AG09309 (cell line): ENCODE data around the gene IMMP2L.

Experiments used
- DNase-seq: peaks from one replicate; pipeline ENCODE4 v3.0.0-alpha.2; 2010; ENCODE audit warnings: low read depth
- H3K4me3 ChIP-seq: 2 replicates; pipeline ENCODE4 v1.5.1; 2011; ENCODE audit warnings: mild to moderate bottlenecking, low read depth, low read length, moderate library complexity; ENCODE audit not compliant: control insufficient read depth
- CTCF ChIP-seq: IDR thresholded peaks from 2 replicates; pipeline ENCODE4 v1.5.1; 2011; ENCODE audit warnings: mild to moderate bottlenecking, low read depth, low read length, inconsistent platforms; ENCODE audit not compliant: insufficient read depth, control insufficient read depth; ENCODE audit errors: missing control alignments

Gene IMMP2L

DNA sequence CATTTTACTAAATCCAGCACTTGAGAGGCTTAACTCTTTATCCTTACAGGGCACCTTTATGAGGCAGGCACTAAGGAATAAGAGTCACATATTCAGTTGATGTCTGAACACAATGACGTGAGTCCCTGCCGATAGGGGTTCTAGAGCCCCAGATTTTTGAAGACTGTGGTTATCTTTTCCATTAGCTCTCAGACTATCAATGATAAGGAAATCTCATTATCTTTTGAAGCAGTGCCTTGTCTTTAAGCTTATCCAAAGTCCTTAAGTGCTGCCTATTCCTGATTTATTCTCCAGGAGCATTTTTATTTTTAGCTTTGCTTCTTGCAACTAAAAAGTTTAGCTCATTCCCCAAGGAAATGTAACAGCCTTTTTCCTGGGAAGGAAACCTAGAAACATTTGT, 915.5 kb downstream of the IMMP2L start:
- no peak for TF ChIP-seq CTCF
- DNase-seq, result no peak
- no peak overlapping the region for H3K4me3 ChIP-seq

- H3K4me3 ChIP-seq, result no peak overlapping the region
- no peak for TF ChIP-seq CTCF
- DNase-seq, result no peak
Measured at GRCh38 chr7:110645616-110646015, 916.7 kb downstream of the IMMP2L start.

DNA sequence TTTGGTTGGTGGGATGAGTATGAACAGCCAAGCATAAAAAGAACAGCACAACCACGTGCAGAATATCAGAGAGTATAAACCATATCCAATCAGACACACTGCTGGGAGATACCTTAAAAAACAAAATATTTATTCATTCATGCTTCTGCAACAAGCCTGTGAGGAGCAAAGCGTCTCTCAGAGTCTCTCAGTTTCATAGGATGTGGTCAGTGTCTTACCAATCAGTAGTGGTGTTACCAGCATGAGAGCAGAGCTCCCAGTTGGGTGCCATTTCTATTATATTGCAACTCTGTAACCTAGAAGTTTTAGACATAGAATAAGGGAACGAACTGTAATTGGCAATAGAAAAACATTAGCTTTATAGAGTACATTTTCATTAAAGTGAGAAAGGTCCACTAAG, 917.2 kb downstream of the IMMP2L start:
- DNase-seq, result no peak
- H3K4me3 ChIP-seq, result no peak overlapping the region
- no peak for TF ChIP-seq CTCF

DNA sequence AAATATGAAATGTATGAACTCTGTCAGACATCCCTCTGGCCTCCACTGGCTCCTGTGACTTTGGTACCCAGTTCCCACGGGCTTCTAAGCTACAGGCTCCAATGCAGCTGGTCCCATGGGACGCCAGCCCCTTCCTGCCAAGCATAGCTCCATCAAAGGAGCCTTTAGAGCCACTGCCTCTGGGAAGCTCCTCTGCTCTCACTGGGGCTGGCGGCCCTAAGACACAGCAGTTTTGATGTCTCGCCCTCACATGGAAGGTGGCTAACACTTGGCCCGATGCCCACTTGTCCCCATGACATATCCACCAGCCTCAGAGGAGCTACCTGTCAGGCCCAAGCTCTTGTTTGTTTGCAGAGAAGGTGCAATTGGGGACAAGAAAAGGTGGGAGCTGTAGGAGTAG, 925.0 kb downstream of the IMMP2L start:
- H3K4me3 ChIP-seq, result no peak overlapping the region
- no peak for TF ChIP-seq CTCF
- no peak for DNase-seq

- no peak for TF ChIP-seq CTCF
Measured at GRCh38 chr7:110633313-110633712, 929.0 kb downstream of the IMMP2L start.

GRCh38 chr7:110626414-110626813, 935.9 kb downstream of the IMMP2L start:
- no peak for DNase-seq
- no peak for TF ChIP-seq CTCF
- H3K4me3 ChIP-seq, result no peak overlapping the region

More at GRCh38 chr7:110633313-110633712, 929.0 kb downstream of the IMMP2L start:
- DNase-seq, result no peak
- no peak overlapping the region for H3K4me3 ChIP-seq

DNA sequence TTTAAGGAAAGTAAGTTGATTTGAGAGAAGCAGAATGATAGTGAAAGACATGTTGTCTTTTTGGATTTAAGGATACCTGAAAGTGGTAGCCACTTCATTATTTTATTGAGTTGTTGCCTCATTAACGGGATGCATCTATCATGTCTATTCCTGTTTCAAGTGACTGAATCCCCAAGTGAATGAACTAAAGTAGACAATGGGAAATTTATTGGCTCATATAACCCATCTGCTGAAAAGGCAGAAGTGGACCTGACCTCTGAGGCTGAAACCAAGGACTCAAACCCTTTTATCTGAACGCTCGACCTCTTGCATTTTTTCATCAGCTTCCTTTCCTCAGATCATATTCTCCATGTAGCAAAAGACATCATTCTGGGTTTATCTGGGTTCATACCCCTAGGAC, 937.0 kb downstream of the IMMP2L start:
- no peak for TF ChIP-seq CTCF
- no peak overlapping the region for H3K4me3 ChIP-seq
- DNase-seq, result no peak
